ENCODE data around the gene ZNF76. TPM values are rescaled to one million over a fixed set of nuclear protein-coding genes. Genes with fewer than 3 reads are reported as not detected.

Gene ZNF76
- total RNA-seq, 1 donor from 2014 or later = 12.7 TPM

- H3K36me3 Mint-ChIP-seq (ENCODE audit: low read depth, unreplicated experiment) = no peaks in the 10 kb centered on the region
- Histone ChIP-seq H3K79me2 (ENCODE audit: insufficient read depth, low read length) (peaks cover 38% of the 10 kb centered on the region), H4K20me1 (ENCODE audit: insufficient read depth, low read length) (peaks cover 1% of the 10 kb centered on the region), H3K9me3 (ENCODE audit: insufficient read depth, low read depth, low read length) (no peaks in the 10 kb centered on the region), H3K4me3 (ENCODE audit: insufficient read depth, low read depth, low read length) (peak overlapping the region; percentile 98), H3K27ac (ENCODE audit: low read depth, low read length) (peak overlapping the region; percentile 94), H3K4me1 (ENCODE audit: insufficient read depth, low read length) (peaks cover 20% of the 10 kb centered on the region), H3K27me3 (ENCODE audit: insufficient read depth, low read length) (no peaks in the 10 kb centered on the region), H2AFZ (ENCODE audit: low read depth, low read length) (peak overlapping the region; percentile 95), H3K9ac (ENCODE audit: low read length) (peak overlapping the region; percentile 97), H3K36me3 (ENCODE audit: insufficient read depth, low read length) (no peaks in the 10 kb centered on the region), H3K4me2 (ENCODE audit: low read length) (peak overlapping the region; percentile 95)
- no peak for TF ChIP-seq EZH2 (IDR thresholded peaks at IDR 0.05; ENCODE audit: insufficient read depth, low read length)
- no peak for TF ChIP-seq CTCF (IDR thresholded peaks at IDR 0.05; ENCODE audit: insufficient read depth, low read depth, low read length)
- DNase-seq (ENCODE audit: low read depth) = no peak
- H3K27ac Mint-ChIP-seq (ENCODE audit: unreplicated experiment) = peak overlapping the region; percentile 86
- peaks cover 16% of the 10 kb centered on the region for H3K4me1 Mint-ChIP-seq (ENCODE audit: low read depth, unreplicated experiment)
- no peaks in the 10 kb centered on the region for H3K27me3 Mint-ChIP-seq (ENCODE audit: low read depth, unreplicated experiment)
- no peak for FAIRE-seq
- peak overlapping the region; percentile 94 for H3K4me3 Mint-ChIP-seq (ENCODE audit: unreplicated experiment)
- no peaks in the 10 kb centered on the region for H3K9me3 Mint-ChIP-seq (ENCODE audit: unreplicated experiment)
These were observed 1.2 kb upstream of the ZNF76 start for GRCh38 chr6:35258336-35258735.

- no peaks in the 10 kb centered on the region for H3K36me3 ChIP-seq (ENCODE audit: insufficient read depth, low read length)
- H2AFZ ChIP-seq (ENCODE audit: low read depth, low read length) = peak overlapping the region; percentile 95
- H3K79me2 ChIP-seq (ENCODE audit: insufficient read depth, low read length) = peaks cover 35% of the 10 kb centered on the region
- Mint-ChIP-seq H3K27me3 (ENCODE audit: low read depth, unreplicated experiment) (no peaks in the 10 kb centered on the region), H3K36me3 (ENCODE audit: low read depth, unreplicated experiment) (no peaks in the 10 kb centered on the region), H3K9me3 (ENCODE audit: unreplicated experiment) (no peaks in the 10 kb centered on the region), H3K4me3 (ENCODE audit: unreplicated experiment) (peak overlapping the region; percentile 94), H3K27ac (ENCODE audit: unreplicated experiment) (peak overlapping the region; percentile 86), H3K4me1 (ENCODE audit: low read depth, unreplicated experiment) (peaks cover 16% of the 10 kb centered on the region)
- no peaks in the 10 kb centered on the region for H3K9me3 ChIP-seq (ENCODE audit: insufficient read depth, low read depth, low read length)
- peaks cover 20% of the 10 kb centered on the region for H3K4me1 ChIP-seq (ENCODE audit: insufficient read depth, low read length)
- no peak for TF ChIP-seq CTCF (IDR thresholded peaks at IDR 0.05; ENCODE audit: insufficient read depth, low read depth, low read length)
- TF ChIP-seq EZH2 (IDR thresholded peaks at IDR 0.05; ENCODE audit: insufficient read depth, low read length) = no peak
- no peak for FAIRE-seq
- H3K27ac ChIP-seq (ENCODE audit: low read depth, low read length) = peak overlapping the region; percentile 94
- no peaks in the 10 kb centered on the region for H3K27me3 ChIP-seq (ENCODE audit: insufficient read depth, low read length)
- H3K4me3 ChIP-seq (ENCODE audit: insufficient read depth, low read depth, low read length) = peak overlapping the region; percentile 98
- DNase-seq (ENCODE audit: low read depth) = peak; percentile 51
- H3K9ac ChIP-seq (ENCODE audit: low read length) = peak overlapping the region; percentile 97
- H4K20me1 ChIP-seq (ENCODE audit: insufficient read depth, low read length) = no peaks in the 10 kb centered on the region
- H3K4me2 ChIP-seq (ENCODE audit: low read length) = peak overlapping the region; percentile 95
These were observed 709 bp upstream of the ZNF76 start for GRCh38 chr6:35258858-35259193.

- H3K4me2 ChIP-seq (ENCODE audit: low read length) = peak overlapping the region; percentile 95
- FAIRE-seq (no peak), DNase-seq (ENCODE audit: low read depth) (no peak)
- TF ChIP-seq EZH2 (IDR thresholded peaks at IDR 0.05; ENCODE audit: insufficient read depth, low read length) = no peak
- TF ChIP-seq CTCF (IDR thresholded peaks at IDR 0.05; ENCODE audit: insufficient read depth, low read depth, low read length) = no peak
- Mint-ChIP-seq H3K27ac (ENCODE audit: unreplicated experiment) (peak overlapping the region; percentile 93), H3K9me3 (ENCODE audit: unreplicated experiment) (no peaks in the 10 kb centered on the region), H3K4me1 (ENCODE audit: low read depth, unreplicated experiment) (peaks cover 16% of the 10 kb centered on the region), H3K36me3 (ENCODE audit: low read depth, unreplicated experiment) (no peaks in the 10 kb centered on the region), H3K27me3 (ENCODE audit: low read depth, unreplicated experiment) (no peaks in the 10 kb centered on the region), H3K4me3 (ENCODE audit: unreplicated experiment) (peak overlapping the region; percentile 94)
- peaks cover 20% of the 10 kb centered on the region for H3K4me1 ChIP-seq (ENCODE audit: insufficient read depth, low read length)
- peak overlapping the region; percentile 98 for H3K4me3 ChIP-seq (ENCODE audit: insufficient read depth, low read depth, low read length)
- H2AFZ ChIP-seq (ENCODE audit: low read depth, low read length) = peak overlapping the region; percentile 58
- H3K9me3 ChIP-seq (ENCODE audit: insufficient read depth, low read depth, low read length) = no peaks in the 10 kb centered on the region
- no peaks in the 10 kb centered on the region for H3K36me3 ChIP-seq (ENCODE audit: insufficient read depth, low read length)
- peaks cover 34% of the 10 kb centered on the region for H3K79me2 ChIP-seq (ENCODE audit: insufficient read depth, low read length)
- H3K27ac ChIP-seq (ENCODE audit: low read depth, low read length) = peak overlapping the region; percentile 94
- H3K9ac ChIP-seq (ENCODE audit: low read length) = peak overlapping the region; percentile 97
- no peaks in the 10 kb centered on the region for H3K27me3 ChIP-seq (ENCODE audit: insufficient read depth, low read length)
- H4K20me1 ChIP-seq (ENCODE audit: insufficient read depth, low read length) = no peaks in the 10 kb centered on the region
These were observed 534 bp downstream of the ZNF76 start for GRCh38 chr6:35259948-35260590.
